Amniotic epithelial cell (primary cell): Measurements from ENCODE around the gene TMEM14C.

Experiments
- DNase-seq: peaks from one replicate; pipeline ENCODE4 v3.0.0-alpha.2; 2010; ENCODE audit warnings: low read depth

Gene TMEM14C

GRCh38 chr6:10759884-10760329, 37.0 kb downstream of the TMEM14C start:
- peak; percentile 90 for DNase-seq

- DNase-seq: peak; percentile 71
Measured at GRCh38 chr6:10763006-10763405, 40.1 kb downstream of the TMEM14C start.

- DNase-seq: no peak
Measured at GRCh38 chr6:10769419-10769818, 46.5 kb downstream of the TMEM14C start.

- no peak for DNase-seq
Measured at GRCh38 chr6:10771371-10771894, 48.6 kb downstream of the TMEM14C start.

- no peak for DNase-seq
Measured at GRCh38 chr6:10778230-10778629, 55.4 kb downstream of the TMEM14C start.

- no peak for DNase-seq
Measured at GRCh38 chr6:10779076-10779475, 56.2 kb downstream of the TMEM14C start.
